Adipose tissue (tissue), 3 donors: Measurements from ENCODE around the gene TMEM150B. TPM values are rescaled to one million over a fixed set of nuclear protein-coding genes. Genes with fewer than 3 reads are reported as not detected.

Experiments used
- H3K27ac ChIP-seq: one replicate; pipeline ENCODE4 v1.5.1; 2013; ENCODE audit warnings: low read depth, low read length
- WGBS, 3 donors: extraction: QIAGEN DNeasy Blood & Tissue Kit; methylation state at CpG; one replicate each; pipeline ENCODE4 v1.1.7; 2013; 5-methylcytosine and 5-hydroxymethylcytosine counted together
- polyA plus RNA-seq, 3 donors: library from polyadenylated mRNA; stranded (reverse); fragments of 200-250 nt; gene quantifications; one replicate each; pipeline ENCODE4 v1.2.3, GENCODE V29; 2013
- donor health status: healthy with polysubstance abuse.
- donor health status: Bipolar disorder and iron deficiency.
- donor health status: healthy.

TMEM150B gene
- polyA plus RNA-seq, 3 donors, result 0.74 to 4.0 (median 2.4) TPM

DNA sequence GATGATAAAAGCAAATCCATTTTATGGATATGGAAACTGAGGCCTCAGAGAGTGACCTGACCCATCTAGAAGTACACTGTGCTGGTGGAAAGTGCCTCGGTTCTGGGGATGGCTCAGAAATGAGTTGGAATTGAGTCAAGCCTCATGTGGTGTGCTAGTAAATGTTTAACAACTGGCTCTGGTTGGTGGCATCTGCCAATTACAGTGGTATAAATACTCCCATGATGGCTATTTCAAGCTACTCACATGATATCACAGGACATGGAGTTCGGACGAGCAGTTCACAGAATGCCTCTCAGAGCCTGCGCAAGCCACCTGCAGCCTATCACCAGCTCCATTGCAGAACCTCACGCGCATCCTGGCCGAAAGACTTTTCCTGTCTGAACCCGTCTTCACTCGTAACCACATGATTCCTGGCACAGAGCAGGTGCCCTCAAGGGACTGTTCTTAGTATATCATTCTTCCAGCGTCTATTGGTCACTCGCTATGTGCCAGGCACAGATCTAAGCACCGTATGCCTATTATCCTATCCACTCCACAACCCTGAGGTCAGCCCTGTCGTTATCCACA is 9.1 kb downstream of the TMEM150B start:
- WGBS, 3 donors, result 81 to 82% (median 82%) methylated on average over 13 of the region's 13 CpGs
- no peak overlapping the region for H3K27ac ChIP-seq

DNA sequence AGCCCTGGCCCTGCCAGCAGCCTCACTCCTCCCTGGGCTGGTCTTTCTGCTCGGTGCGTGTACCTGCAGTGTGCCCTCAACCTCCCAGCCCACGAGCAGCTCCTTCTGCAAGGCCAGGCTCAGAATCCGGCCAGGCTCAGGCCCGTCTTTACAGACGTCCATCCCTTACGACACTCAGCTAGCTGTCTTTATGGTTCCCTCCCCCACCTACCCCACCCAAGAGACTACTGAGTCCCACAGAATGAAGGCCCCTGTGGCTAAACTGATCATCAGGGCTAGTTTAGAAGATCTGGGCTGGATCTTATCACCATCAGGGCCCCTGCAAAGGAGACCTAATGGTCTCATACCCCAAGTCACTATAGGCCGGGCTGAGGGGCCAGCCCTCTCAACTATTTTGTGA is 10.7 kb downstream of the TMEM150B start:
- WGBS, 3 donors, result 86 to 90% (median 88%) methylated on average over 8 of the region's 8 CpGs
- H3K27ac ChIP-seq, result no peak overlapping the region

DNA sequence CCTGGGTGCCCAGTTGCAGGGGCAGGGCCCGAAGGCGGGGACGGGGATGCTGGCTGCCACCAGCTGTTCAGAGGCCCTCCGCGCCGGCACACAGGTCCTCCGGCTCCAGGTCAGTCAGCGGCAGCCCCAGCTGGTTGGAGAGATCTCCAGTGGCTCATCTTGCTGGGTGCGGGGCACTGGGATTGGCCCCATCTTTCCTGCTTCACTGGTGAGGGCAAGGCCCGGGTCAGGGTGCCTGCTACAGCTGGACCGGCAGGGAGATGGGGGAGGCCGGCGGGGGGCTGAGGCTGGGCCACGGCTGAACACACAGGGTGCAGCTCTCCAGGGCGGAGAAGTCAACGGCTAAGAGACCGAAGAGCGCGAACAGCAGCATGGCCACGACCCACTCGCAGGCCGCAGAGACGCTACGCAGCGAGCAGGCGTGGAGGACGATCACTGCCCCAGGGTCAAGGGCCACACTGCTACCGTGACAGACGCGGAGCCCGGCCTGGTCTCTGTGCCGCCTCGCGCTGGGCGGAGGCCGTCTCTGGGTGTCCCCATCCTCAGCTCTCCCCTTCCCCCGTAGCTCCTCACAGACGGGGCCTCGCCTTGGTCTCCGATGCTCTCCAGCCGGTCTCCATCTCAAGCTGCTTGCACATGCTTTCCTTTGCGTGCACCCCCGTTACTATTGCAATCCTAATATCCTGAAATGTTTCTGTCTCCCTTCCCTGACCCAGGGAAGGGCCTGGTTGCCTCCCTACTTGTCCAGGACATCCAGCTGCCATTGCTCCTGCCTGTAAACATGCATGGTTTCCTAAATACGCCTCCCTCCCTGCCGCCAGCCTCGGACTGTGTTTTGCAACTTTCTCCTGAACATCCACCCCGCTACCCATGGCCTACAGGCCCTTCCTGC is 12.3 kb downstream of the TMEM150B start:
- no peak overlapping the region for H3K27ac ChIP-seq
- 80 to 88% (median 81%) methylated on average over 43 to 47 of the region's 47 CpGs for WGBS, 3 donors

DNA sequence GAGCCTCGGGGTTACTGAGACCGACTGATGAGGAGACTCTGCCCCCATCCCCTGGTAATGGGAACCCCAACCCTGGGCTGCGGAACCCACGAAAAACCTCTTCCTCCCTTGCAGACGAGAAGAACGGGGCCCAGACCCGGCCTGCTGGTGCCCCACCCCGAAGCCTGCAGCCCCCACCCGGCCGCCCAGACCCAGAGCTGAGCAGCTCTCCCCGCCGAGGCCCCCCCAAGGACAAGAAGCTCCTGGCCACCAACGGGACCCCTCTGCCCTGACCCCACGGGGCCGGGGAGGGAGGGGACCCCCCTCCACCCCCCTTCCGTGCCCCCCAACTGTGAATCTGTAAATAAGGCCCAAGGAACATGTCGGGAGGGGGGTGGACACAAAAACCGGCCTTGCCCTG is 13.3 kb downstream of the TMEM150B start:
- WGBS, 3 donors, result 81 to 89% (median 89%) methylated on average over 17 to 18 of the region's 18 CpGs
- H3K27ac ChIP-seq, result no peak overlapping the region

DNA sequence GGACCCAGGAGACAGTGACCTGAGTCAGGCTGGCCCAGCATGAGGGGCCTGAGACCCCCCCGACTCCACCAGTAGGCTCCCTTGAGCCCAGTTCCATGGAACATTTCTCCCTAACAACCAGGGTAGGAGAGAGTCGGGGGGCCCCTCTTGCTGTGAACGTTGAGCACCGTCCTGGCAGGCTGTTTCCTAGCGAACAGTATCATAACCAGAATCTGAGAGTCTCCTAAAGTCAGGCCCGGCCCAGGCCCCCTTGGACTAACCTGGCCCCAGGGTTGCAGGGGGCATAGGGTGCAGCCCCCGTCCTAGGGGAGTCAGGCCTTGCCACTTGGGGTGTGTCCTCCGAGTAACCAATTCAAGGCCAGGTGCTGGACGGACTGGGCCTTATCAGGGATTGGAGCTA is 13.7 kb downstream of the TMEM150B start:
- WGBS, 3 donors, result 76 to 90% (median 89%) methylated on average over 9 of the region's 9 CpGs
- no peak overlapping the region for H3K27ac ChIP-seq

DNA sequence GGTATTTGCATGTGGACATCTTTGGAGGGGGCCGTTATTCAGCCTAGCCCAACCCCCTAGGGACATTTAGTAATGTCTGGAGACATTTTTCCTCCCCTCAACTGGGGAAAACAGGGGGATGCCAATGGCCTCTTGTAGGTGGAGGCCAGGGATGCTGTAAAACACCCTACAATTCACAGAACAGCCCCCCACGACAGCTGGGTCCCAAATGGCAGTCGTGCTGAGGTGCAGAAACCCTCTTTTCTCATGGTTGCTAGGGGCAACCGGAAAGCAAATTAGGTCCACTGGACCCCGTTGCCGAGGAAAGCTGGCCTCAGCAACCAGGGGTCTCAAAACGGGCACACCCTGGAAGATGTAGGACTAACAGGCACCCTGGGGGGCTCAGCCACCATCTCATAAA is 14.6 kb downstream of the TMEM150B start:
- 77 to 82% (median 82%) methylated on average over 7 of the region's 7 CpGs for WGBS, 3 donors
- no peak overlapping the region for H3K27ac ChIP-seq

DNA sequence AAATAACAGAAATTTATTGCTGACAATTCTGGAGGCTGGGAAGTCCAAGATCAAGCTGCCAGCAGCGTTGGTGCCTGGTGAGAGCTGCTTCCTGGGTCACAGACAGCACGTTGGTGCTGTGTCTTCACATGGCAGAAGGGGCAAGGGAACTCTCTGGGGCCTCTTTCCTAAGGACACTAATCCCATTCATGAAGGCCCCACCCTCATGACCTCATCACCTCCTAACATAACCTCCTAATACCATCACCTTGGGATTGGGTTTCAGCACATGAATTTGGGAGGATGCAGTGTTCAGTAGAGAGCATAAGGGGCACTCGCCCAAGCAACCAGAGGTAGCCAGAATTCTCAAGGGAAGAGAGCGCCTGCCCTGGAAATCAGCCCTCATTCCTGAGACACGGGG is 15.7 kb downstream of the TMEM150B start:
- 87 to 94% (median 88%) methylated on average over 5 of the region's 5 CpGs for WGBS, 3 donors
- H3K27ac ChIP-seq, result no peak overlapping the region

DNA sequence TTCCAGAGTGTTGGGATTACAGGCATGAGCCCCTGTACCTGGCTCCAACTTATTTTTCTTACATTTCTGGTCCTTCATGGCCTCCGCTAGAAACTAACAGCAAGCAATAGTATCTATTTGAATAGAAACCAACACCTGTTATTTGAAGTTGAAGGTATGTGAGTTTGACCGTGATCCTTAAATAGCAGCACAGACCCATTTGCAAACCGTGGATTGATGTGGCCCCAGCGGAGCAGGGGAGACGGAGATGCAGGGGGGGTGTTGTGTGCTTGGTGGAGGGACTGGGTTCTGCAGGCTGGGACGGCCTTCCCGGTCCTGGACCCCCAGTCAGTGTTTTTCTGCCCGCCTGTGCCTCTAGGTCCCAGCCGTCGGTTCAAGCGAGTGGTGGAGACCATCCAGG is 16.9 kb downstream of the TMEM150B start:
- H3K27ac ChIP-seq, result no peak overlapping the region
- WGBS, 3 donors, result 82 to 96% (median 92%) methylated on average over 8 to 11 of the region's 11 CpGs

DNA sequence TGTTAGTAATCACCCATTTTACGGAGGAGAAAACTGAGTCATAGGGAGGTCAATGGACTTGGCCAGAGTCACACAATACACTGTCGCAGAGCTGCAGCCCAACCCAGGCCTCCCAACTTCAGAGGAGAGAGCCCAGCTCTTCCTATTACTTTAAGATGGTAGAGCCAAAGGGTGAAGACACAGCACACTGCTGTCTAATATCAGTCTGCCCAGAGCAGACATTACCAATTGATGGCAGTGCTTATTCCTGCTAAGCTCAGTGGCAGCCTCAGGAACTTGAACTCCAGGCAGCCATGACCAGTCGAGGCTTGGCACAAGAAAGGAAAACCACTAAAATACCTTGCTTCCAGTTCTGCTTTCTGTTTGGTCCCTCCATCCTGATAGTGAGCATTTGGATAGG is 18.4 kb downstream of the TMEM150B start:
- 72 to 88% (median 78%) methylated on average over 3 of the region's 3 CpGs for WGBS, 3 donors
- H3K27ac ChIP-seq, result no peak overlapping the region

DNA sequence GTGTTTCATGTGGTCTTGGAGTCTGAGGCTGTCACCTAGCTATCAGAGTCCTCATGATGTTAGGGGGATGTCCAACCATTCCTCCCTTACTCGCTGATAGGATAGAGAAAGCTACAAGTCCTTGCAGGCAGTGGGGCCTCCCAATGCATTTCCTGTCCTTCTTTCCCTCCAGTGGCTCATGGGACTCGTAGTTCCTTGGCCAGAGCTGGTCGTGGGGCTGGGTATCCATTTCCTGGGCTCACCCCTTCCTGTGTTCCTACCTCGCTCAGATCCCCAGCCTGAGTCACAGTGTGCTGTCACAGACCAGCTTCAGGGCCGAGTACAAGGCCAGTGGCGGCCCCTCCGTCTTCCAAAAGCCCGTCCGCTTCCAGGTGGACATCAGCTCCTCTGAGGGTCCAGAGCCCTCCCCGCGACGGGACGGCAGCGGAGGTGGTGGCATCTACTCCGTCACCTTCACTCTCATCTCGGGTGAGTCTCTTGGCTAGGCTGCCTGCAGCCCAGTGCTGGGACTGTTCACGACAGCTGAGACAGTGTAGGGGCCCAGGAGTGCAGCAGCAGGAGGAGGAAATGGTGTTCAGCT is 19.1 kb downstream of the TMEM150B start:
- 85 to 89% (median 88%) methylated on average over 17 of the region's 17 CpGs for WGBS, 3 donors

DNA sequence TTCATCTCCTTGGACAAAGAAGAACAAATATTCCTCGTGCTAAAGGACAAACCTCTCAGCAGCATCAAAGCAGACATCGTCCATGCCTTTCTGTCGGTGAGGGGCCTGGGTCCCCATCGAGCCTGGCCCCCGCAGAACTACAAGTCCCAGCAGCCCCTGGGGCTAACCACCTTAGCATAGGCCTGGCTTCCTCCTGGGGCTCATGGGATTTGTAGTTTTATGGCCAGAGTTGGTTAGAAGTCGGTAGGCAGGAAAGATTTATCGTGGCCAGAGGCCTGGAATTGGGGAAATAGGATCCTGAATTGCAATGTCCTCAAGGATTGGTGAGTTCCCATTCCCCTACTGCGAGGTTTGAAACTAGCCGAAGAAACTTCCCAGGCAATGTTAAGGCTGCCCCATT is 19.6 kb downstream of the TMEM150B start:
- no peak overlapping the region for H3K27ac ChIP-seq
- 74 to 86% (median 74%) methylated on average over 9 of the region's 9 CpGs for WGBS, 3 donors

More for the DNA sequence above, 19.1 kb downstream of the TMEM150B start:
- H3K27ac ChIP-seq, result no peak overlapping the region

DNA sequence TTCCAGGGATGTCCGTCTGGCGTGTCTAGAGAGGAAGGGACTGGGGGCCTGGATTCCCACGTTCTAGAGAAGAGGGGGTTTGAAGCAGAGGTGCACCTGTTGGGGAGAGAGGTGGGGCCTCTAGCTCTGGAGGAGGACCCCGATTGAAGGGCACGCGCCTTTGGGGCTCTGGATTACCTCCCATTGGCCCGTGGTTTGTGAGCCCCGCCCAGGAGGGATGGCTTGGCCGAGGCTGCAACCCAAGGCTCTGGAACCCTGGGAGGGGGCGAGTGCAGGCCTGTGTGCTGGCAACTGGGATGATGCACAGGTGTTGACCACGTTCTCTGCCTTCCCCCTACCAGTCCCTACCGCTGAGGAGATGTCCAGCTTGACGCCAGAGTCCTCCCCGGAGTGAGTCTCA is 20.2 kb downstream of the TMEM150B start:
- no peak overlapping the region for H3K27ac ChIP-seq
- WGBS, 3 donors, result 78 to 82% (median 79%) methylated on average over 14 of the region's 14 CpGs

DNA sequence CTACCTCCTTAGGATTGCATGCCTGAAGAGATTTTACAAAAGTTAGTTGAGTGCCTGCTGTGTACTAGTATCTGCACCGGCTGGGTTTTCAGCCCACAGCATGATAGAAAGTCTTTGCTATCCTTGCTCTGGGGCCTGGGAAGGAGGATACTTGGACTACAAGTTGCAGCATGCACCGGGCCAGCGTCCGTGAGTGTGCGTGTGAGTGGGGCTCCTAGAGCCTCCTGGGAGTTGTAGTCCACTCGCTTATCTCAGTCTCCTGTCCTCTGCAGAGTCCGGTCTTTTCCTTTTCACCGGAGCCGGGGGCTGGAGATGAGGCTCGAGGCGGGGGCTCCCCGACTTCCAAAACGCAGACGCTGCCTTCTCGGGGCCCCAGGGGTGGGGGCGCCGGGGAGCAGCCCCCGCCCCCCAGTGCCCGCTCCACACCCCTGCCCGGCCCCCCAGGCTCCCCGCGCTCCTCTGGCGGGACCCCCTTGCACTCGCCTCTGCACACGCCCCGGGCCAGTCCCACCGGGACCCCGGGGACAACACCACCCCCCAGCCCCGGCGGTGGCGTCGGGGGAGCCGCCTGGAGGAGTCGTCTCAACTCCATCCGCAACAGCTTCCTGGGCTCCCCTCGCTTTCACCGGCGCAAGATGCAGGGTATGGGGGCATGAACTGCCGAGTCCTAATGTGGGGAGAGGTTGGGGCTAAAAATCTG is 20.7 kb downstream of the TMEM150B start:
- WGBS, 3 donors, result 86 to 92% (median 90%) methylated on average over 32 to 39 of the region's 39 CpGs
- no peak overlapping the region for H3K27ac ChIP-seq

DNA sequence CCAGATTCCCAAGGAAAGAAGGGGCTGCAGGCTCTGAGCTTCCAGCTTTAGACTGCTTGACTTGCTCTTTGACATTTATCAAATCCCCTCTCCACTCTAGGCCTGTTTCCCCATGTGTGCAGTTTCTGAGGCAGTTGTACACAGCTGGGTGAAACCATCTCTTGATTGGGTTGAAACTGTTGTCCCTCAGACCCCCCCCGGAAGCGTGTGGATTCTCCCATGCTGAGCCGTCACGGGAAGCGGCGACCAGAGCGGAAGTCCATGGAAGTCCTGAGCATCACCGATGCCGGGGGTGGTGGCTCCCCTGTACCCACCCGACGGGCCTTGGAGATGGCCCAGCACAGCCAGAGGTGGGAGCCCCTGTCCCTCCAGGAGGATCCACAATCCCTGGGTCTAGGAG is 21.7 kb downstream of the TMEM150B start:
- 87 to 92% (median 88%) methylated on average over 11 of the region's 11 CpGs for WGBS, 3 donors
- H3K27ac ChIP-seq, result no peak overlapping the region

DNA sequence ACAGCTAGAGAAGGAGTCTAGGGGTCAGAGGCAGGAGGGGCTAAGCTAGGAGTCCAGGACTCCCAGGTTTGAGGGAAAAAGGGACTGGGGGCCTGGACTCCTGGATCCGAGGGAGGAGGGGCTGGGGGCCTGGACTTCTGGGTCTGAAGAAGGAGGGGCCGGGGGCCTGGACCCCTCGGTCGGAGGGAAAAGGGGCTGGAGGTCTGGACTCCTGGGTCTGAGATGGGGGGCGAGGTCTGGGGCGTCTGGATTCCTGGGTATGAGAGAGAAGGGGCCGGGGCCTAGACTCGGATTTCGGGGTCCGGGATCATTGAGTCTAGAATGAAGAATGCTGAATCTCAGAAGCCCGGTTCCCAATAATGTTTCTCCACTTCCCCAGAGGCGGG is 22.8 kb downstream of the TMEM150B start:
- H3K27ac ChIP-seq, result no peak overlapping the region
- WGBS, 3 donors, result 63 to 73% (median 67%) methylated on average over 11 to 12 of the region's 12 CpGs

DNA sequence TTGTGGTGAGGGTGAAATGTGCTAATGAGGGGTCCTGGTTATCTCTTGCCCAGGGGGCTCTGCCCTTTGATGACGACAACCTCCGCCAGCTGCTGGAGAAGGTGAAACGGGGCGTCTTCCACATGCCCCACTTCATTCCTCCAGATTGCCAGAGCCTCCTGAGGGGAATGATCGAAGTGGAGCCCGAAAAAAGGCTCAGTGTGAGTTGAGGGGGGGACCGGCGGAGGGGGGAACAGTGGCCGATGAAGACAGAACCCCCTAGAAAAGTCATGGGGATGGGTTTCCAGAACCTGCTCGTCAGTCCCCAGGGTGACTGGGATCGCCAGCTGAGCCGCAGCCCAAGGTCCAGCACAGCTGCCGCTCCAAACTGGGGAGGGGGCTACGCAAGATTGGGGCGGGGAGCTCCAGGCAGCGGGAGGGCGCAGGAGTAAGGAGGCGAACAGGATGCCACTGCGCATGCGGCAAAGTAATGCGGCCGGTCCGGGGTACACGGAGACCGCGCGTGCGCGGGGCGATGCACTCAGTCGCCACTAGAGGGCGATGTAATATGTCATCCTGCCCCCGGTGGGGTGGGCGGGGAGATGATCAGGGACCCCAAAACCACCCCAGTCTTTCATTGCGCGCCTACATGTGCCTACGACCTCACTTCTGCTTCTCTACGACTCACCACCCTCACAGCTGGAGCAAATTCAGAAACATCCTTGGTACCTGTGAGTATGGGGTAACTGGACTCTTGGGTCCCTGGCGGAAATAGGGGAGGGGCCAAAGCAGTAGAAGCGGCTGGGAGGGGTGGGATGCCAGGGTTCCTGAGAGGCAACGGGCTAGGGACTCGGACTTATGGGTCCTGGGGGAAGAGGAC is 23.5 kb downstream of the TMEM150B start:
- no peak overlapping the region for H3K27ac ChIP-seq

DNA sequence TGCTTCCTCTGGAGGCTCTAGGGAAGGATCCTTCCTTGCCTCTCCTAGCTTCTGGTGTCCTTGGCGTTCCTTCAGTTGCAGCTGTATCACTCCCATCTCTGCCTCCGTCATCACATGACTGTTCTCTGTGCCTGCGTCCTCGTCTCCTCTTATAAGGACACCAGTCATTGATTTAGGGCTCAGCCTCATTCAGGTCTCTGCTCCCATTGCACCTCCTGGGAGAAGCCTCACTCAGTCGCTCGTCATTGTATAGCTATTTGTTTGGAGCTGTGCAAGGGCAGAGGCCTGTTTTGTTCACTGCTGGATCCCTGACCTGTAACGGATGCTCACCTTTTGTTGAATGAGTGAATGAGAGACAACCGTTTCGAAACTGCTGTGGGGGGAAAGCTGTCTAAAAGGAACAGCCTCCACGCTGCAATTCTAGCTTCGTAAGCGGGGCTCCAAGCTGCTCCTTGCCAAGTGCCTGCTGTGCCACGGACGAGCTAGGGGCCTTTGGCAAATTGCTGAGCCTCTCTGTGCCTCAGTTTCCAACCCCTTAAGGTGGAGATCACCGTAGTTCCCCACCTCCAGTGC is 24.2 kb downstream of the TMEM150B start:
- WGBS, 3 donors, result 69 to 74% (median 70%) methylated on average over 15 of the region's 15 CpGs
- H3K27ac ChIP-seq, result no peak overlapping the region

More for the DNA sequence above, 23.5 kb downstream of the TMEM150B start:
- WGBS, 3 donors, result 10 to 13% (median 11%) methylated on average over 41 to 42 of the region's 42 CpGs

DNA sequence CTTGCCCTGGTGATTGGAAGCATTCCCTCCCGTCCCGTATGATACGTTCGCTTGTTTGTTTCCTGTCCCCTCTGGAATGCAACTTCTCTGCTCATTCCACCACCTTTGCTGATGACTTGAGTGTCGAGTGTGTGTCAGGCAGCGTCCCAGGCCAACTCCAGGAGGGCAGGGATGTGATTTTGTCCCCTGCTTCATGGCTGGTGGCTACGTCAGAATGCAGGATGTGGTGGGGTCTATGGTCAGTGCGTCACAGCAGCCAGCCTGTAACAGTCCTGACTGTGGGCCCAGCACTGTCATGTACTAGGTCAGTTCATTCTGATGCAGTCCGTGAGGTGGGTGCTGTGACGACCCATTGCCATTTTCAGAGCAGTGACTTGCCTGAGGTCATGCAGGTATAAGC is 25.1 kb downstream of the TMEM150B start:
- WGBS, 3 donors, result 88 to 90% (median 89%) methylated on average over 10 of the region's 10 CpGs
- H3K27ac ChIP-seq, result no peak overlapping the region
